Measurements from ENCODE around the gene EYA2.

Gene EYA2

DNA sequence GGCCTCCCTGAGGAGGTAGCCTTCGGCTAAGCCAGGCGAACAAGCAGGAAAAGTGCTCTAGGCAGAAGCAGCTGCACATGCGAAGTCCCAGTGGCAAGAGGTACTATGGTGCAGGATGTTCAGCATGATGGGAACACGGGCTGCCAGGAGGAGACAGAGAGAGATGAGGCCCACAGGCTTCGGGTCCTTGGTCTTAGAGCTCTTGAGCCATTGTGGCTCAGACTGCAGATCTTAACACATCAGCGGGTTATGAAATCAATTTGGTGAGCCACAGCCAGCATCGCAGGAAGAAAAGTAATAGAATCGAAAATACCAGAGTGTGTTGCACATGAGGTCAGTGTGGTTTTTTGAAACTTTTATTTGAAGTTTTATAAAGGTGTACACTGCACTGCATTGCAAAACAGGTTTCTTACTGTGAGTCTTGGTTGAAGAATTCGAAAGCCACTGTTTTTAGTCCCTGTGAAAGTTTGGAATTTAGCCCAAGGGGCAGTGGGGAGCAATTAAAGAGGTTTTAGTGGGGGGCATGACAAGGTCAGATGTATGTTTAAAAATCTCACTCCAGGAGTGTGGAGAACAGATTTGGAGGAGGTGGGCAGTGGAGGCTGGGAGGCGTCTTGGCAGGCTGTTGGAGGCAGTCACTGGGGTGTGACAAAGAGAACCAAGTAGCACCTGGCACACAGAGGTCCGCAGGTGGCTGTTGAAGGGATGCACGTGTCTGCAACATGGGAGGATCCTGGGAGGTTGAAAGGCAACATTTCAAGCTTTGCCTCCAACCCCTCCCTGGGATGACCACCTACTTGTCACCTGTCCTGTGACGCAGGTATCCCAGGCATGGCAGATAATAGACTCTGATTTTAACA lies 69.3 kb downstream of the EYA2 start:
- H3K27ac ChIP-seq: no peak overlapping the region

DNA sequence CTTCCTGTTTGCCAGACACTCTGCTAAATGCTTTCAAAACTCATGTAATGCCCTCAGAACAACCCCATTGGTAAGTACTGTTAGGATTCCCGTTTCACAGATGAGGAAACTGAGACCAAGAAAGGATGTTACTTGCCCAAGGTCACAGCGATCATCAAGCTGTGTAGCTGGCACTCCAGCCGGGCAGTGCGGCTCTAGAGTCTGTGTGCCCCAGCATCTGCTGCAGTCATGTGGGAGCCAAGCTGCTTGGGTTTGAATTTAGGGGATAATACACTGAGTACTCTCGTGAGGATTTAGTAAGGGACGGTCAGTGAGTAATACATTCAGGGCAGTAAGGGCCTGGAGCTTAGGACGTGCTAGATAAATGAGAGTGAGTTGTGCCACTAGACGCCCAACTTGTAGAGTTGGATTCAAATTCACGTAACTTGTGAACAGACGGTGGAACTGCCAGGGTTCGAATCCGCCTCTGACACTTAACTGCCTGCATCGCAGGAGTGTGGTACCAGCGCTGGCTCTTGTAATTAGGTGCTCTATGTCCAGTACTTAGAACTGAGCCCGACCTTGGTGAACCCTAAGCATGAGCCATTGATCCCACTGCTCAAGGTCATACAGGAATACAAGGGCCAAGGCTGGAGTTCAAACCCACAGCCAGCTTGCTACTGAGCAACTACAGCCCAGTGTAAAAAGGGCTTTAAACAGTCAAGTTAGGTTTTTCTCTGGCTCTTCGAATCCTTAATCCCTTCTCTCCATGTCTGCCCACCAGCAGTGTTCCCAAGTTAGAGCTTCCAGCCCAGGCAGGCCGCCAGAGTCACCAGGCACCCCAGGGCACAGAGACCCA lies 70.2 kb downstream of the EYA2 start:
- intact Hi-C loops (cut with DNase I; ENCODE audit: low total_unique reads): no loop called here
- Histone ChIP-seq H3K27ac (no peak overlapping the region), H3K4me1 (peaks cover 0 to 6% (median 0%) of the 10 kb centered on the region in 4 donors), H3K27me3 (peaks cover 0 to 24% of the 10 kb centered on the region in 2 donors), H3K36me3 (no peaks in the 10 kb centered on the region), H3K4me3 (no peak overlapping the region), H3K9me3 (no peaks in the 10 kb centered on the region)
- TF ChIP-seq, protein P1, sequence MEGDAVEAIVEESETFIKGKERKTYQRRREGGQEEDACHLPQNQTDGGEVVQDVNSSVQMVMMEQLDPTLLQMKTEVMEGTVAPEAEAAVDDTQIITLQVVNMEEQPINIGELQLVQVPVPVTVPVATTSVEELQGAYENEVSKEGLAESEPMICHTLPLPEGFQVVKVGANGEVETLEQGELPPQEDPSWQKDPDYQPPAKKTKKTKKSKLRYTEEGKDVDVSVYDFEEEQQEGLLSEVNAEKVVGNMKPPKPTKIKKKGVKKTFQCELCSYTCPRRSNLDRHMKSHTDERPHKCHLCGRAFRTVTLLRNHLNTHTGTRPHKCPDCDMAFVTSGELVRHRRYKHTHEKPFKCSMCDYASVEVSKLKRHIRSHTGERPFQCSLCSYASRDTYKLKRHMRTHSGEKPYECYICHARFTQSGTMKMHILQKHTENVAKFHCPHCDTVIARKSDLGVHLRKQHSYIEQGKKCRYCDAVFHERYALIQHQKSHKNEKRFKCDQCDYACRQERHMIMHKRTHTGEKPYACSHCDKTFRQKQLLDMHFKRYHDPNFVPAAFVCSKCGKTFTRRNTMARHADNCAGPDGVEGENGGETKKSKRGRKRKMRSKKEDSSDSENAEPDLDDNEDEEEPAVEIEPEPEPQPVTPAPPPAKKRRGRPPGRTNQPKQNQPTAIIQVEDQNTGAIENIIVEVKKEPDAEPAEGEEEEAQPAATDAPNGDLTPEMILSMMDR (IDR thresholded peaks at IDR 0.05): no peak
- no peak for DNase-seq

More for the DNA sequence above, 69.3 kb downstream of the EYA2 start:
- Histone ChIP-seq H3K9me3 (no peaks in the 10 kb centered on the region), H3K4me1 (peaks cover 0 to 6% (median 0%) of the 10 kb centered on the region in 4 donors), H3K4me3 (no peak overlapping the region), H3K36me3 (no peaks in the 10 kb centered on the region), H3K27me3 (peaks cover 0 to 26% of the 10 kb centered on the region in 2 donors)
- intact Hi-C loops (cut with DNase I; ENCODE audit: low total_unique reads): no loop called here
- TF ChIP-seq, protein P1 (IDR thresholded peaks at IDR 0.05): no peak
- no peak for DNase-seq

DNA sequence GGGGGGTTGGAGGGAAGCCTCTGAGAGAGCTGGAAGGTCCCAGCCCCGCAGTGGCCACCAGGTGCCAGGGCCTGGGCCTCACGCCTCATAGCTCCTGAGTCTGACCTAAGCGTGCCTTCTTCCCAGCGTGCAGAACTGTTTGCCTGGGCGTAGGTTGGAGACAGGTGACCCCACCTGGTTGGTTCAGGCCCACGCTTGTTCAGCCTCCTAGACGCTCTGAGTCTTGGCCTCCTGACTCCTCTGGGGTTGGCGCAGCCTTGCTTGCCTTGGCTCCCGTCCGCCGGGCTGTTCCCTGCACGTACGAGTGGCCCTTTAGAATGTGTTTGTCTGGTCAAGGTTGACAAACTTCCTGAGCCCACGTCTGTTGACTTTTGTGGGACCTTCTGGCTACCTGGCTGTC lies 70.8 kb downstream of the EYA2 start:
- Histone ChIP-seq H3K9me3 (no peaks in the 10 kb centered on the region), H3K4me3 (no peak overlapping the region), H3K27me3 (peaks cover 0 to 20% of the 10 kb centered on the region in 2 donors), H3K4me1 (peaks cover 0 to 6% (median 0%) of the 10 kb centered on the region in 4 donors), H3K36me3 (no peaks in the 10 kb centered on the region), H3K27ac (no peak overlapping the region)
- DNase-seq: no peak
- TF ChIP-seq, protein P1 (IDR thresholded peaks at IDR 0.05): no peak
- intact Hi-C loops (cut with DNase I; ENCODE audit: low total_unique reads): no loop called here

DNA sequence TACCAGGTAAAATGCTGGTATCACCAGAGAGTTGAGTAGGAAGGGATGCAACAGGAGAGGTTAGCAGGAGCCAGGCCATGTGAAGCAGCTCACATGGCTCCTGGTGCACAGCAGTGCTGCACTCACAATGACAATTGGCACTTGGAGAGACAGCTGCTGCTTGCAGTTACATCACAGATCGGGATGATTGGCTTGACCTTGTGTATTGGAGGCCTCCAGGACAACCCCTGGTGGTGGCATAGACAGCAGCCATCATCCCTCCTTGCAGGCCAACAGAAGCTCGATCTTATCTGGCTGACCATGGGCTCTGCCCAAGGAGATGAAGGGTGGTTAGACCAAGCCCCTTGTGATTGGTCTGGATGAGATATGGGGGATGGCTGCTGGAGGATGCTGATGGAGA lies 73.0 kb downstream of the EYA2 start:
- no peak for DNase-seq
- Histone ChIP-seq H3K9me3 (no peaks in the 10 kb centered on the region), H3K27me3 (peaks cover 0 to 19% of the 10 kb centered on the region in 2 donors), H3K27ac (no peak overlapping the region), H3K36me3 (no peaks in the 10 kb centered on the region), H3K4me3 (no peak overlapping the region), H3K4me1 (peaks cover 0 to 6% (median 0%) of the 10 kb centered on the region in 4 donors)
- intact Hi-C loops (cut with DNase I; ENCODE audit: low total_unique reads): no loop called here
- TF ChIP-seq, protein P1 (IDR thresholded peaks at IDR 0.05): no peak

DNA sequence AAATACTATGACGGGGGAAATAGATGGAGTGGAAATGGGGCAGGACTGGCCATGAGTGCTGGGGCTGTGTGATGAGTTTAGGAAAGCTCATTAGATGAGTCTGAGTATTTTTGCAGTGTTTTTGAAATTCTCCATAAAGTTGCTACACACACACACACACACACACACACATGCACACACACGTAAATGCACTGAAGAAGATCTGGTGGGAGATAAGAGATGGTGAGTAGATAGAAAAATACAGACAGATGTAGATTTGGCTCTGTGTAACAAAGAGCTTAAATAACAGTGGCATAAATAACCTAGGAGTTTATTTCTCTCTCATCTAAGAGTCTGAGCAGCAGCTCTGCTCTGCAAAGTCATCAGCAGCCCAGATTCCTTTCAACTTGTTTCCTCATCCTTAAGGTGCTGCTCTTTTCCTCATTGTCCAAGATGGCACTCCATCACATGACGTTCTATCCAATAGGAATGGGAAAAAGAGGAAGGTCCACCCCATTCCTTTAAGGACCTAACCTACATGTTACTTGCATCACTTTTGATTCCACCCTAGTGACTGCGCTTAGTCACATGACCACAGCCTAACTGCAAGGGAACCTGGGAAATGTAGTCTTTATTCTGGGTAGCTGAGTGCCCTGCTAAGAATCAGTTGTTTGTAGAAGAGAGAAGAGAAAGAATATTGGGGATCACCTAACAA lies 76.4 kb downstream of the EYA2 start:
- peaks cover 0 to 16% of the 10 kb centered on the region in 2 donors for H3K27me3 ChIP-seq
- no peaks in the 10 kb centered on the region for H3K9me3 ChIP-seq
- DNase-seq: no peak
- no peaks in the 10 kb centered on the region for H3K36me3 ChIP-seq
- H3K4me3 ChIP-seq: no peak overlapping the region
- no peak overlapping the region for H3K27ac ChIP-seq
- H3K4me1 ChIP-seq: no peaks in the 10 kb centered on the region
- intact Hi-C loops (cut with DNase I; ENCODE audit: low total_unique reads): no loop called here
- TF ChIP-seq, protein P1 (IDR thresholded peaks at IDR 0.05): no peak

Data from tibial artery (tissue), 4 donors.